GM23248 (cell line): ENCODE results near the gene NPBWR2. TPM values are rescaled to one million over a fixed set of nuclear protein-coding genes. Genes with fewer than 3 reads are reported as not detected.
A peak's percentile ranks its signal among the peaks of the same experiment; 100 is the strongest.
"Not testable (repeated sequence)": the region's sequence is repeated elsewhere in the genome, so short reads cannot be mapped to it uniquely, and the experiment has no call there.

ENCODE experiments used
- DNase-seq: peaks from one replicate; pipeline ENCODE4 v3.0.0-alpha.2; 2015
- H2AFZ ChIP-seq: fragments of 200-600 bp; sonication (generic); 2 replicates; pipeline ENCODE4 v1.6.1; 2016; ENCODE audit warnings: antibody characterized with exemption
- H3F3A ChIP-seq: fragments of 200-600 bp; sonication (generic); 2 replicates; pipeline ENCODE4 v1.6.1; 2016; ENCODE audit warnings: mild to moderate bottlenecking, antibody characterized with exemption, mixed run types; ENCODE audit not compliant: insufficient read depth
- H3K27ac ChIP-seq: fragments of 200-600 bp; sonication (generic); 2 replicates; pipeline ENCODE4 v1.5.1; 2016; ENCODE audit warnings: mild to moderate bottlenecking
- H3K27me3 ChIP-seq: fragments of 200-600 bp; sonication (generic); replicated peaks from 2 replicates; pipeline ENCODE4 v1.6.1; 2016; ENCODE audit warnings: mild to moderate bottlenecking; ENCODE audit not compliant: insufficient read depth
- H3K36me3 ChIP-seq: fragments of 200-600 bp; sonication (generic); 2 replicates; pipeline ENCODE4 v1.6.1; 2016; ENCODE audit warnings: low read depth, mild to moderate bottlenecking
- H3K4me1 ChIP-seq: fragments of 200-600 bp; sonication (generic); 2 replicates; pipeline ENCODE4 v1.6.1; 2016; ENCODE audit warnings: mild to moderate bottlenecking; ENCODE audit not compliant: insufficient read depth
- H3K4me2 ChIP-seq: fragments of 200-600 bp; sonication (generic); one replicate; pipeline ENCODE4 v1.6.1; 2016; ENCODE audit warnings: mild to moderate bottlenecking; ENCODE audit not compliant: unreplicated experiment
- H3K4me3 ChIP-seq: fragments of 200-600 bp; sonication (generic); 2 replicates; pipeline ENCODE4 v1.5.1; 2016; ENCODE audit warnings: mild to moderate bottlenecking
- H3K79me2 ChIP-seq: fragments of 200-600 bp; sonication (generic); 2 replicates; pipeline ENCODE4 v1.6.1; 2016; ENCODE audit warnings: mild to moderate bottlenecking; ENCODE audit not compliant: insufficient read depth
- H3K9ac ChIP-seq: fragments of 200-600 bp; sonication (generic); 2 replicates; pipeline ENCODE4 v1.6.1; 2016; ENCODE audit warnings: mild to moderate bottlenecking
- H3K9me2 ChIP-seq: fragments of 200-600 bp; sonication (generic); 2 replicates; pipeline ENCODE4 v1.6.1; 2016; ENCODE audit warnings: mixed run types, mild to moderate bottlenecking, moderate library complexity; ENCODE audit not compliant: insufficient read depth
- H3K9me3 ChIP-seq: fragments of 200-600 bp; sonication (generic); one replicate; pipeline ENCODE4 v1.6.1; 2017; ENCODE audit warnings: low read depth
- H4K20me1 ChIP-seq: fragments of 200-600 bp; sonication (generic); 2 replicates; pipeline ENCODE4 v1.6.0; 2016; ENCODE audit not compliant: insufficient read depth
- EZH2 ChIP-seq: fragments of 200-600 bp; sonication (generic); IDR thresholded peaks from 2 replicates; pipeline ENCODE4 v1.6.1; 2018; ENCODE audit warnings: antibody characterized with exemption, mild to moderate bottlenecking; ENCODE audit not compliant: insufficient read depth, poor library complexity, severe bottlenecking
- EZH2phosphoT487 ChIP-seq: fragments of 200-600 bp; sonication (generic); IDR thresholded peaks from 2 replicates; pipeline ENCODE4 v1.6.1; 2018; ENCODE audit warnings: antibody characterized with exemption, moderate library complexity, mild to moderate bottlenecking, low read depth; ENCODE audit not compliant: insufficient read depth
- WGBS, 2 experiments: methylation state at CpG; one replicate each; pipeline ENCODE4 v1.1.6; 2015 to 2017; ENCODE audit warnings: low lambda C conversion rate in 2 of 2, low coverage in 1 of 2; ENCODE audit errors: missing lambda C conversion rate in 2 of 2; 5-methylcytosine and 5-hydroxymethylcytosine counted together
- in situ Hi-C: fragments of 300-500 bp; cut with MboI; formaldehyde crosslinking; loops from 2 replicates; pipeline ENCODE4 v1.15.0; 2020
- polyA plus RNA-seq: library from polyadenylated mRNA; unstranded; fragments of >200 nt; fragmentation: Nextera tagmentation; extraction: Ambion mirVana; gene quantifications from 2 replicates; pipeline ENCODE4 v1.2.1, GENCODE V29; 2016
- total RNA-seq: library from RNA; depleted of rRNA; stranded (reverse); fragments of >200 nt; shearing (Covaris generic); gene quantifications from 2 replicates; pipeline ENCODE4 v1.2.3, GENCODE V29; 2014

NPBWR2 gene
- total and polyA plus RNA-seq, 2 experiments from 2014 or later = not detected

DNA sequence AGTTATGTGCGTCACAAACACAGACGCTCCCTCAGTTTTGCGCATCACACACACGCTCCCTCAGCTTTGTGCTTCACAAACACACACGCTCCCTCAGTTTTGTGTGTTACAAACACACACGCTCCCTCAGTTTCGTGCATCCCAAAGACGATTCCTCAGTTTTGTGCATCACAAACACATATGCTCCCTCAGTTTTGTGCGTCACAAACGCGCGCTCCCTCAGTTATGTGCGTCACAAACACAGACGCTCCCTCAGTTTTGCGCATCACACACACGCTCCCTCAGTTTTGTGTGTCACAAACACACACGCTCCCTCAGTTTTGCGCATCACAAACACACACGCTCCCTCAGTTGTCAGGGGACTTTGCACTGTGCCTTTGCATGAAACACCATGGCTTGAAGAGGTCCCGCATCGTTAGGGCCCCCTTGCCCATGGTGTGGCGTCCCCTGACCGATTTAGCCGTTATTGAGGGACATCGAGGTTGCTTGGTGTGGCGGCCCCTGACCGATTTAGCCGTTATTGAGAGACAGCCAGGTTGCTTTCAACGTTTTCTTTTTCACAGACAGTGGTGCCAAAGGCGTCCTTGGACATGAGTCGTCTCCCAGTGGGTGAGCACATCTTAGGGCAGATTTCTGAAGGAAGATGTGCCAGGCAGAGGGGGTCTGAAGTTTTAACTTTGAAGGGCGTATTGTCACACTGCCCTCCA, 28.8 kb upstream of the NPBWR2 start:
- H4K20me1 ChIP-seq = no peaks in the 10 kb centered on the region
- no peaks in the 10 kb centered on the region for H3K36me3 ChIP-seq
- H3K4me3 ChIP-seq = no peak overlapping the region
- 76 to 77% methylated on average over 32 of the region's 32 CpGs for WGBS, 2 experiments
- no peaks in the 10 kb centered on the region for H3K9me2 ChIP-seq
- no peaks in the 10 kb centered on the region for H3K4me1 ChIP-seq
- no peaks in the 10 kb centered on the region for H3K9me3 ChIP-seq
- H3K79me2 ChIP-seq = no peaks in the 10 kb centered on the region
- TF ChIP-seq EZH2phosphoT487 (no peak), EZH2 (no peak)
- in situ Hi-C loops = no loop called here
- no peak overlapping the region for H3K4me2 ChIP-seq
- no peaks in the 10 kb centered on the region for H3F3A ChIP-seq
- DNase-seq = no peak
- no peak overlapping the region for H3K27ac ChIP-seq
- H3K9ac ChIP-seq = no peak overlapping the region
- no peaks in the 10 kb centered on the region; the same call in 1 of the 2 replicates for H3K27me3 ChIP-seq
- no peak overlapping the region for H2AFZ ChIP-seq

DNA sequence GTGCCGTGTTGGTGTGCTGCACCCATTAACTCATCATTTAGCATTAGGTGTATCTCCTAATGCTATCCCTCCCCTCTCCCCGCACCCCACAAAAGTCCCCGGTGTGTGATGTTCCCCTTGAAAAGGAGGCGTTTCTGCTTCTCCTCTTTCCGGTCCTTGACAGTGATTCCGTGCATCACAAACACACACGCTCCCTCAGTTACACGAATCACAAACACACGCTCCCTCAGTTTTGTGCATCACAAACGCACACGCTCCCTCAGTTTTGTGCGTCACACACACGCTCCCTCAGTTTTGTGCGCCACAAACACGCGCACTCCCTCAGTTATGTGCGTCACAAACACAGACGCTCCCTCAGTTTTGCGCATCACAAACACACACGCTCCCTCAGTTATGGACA, 27.4 kb upstream of the NPBWR2 start:
- H3K36me3 ChIP-seq, H3K27ac ChIP-seq, H3F3A ChIP-seq, H3K27me3 ChIP-seq, H4K20me1 ChIP-seq, DNase-seq, H3K9me3 ChIP-seq, H3K9ac ChIP-seq, H3K4me2 ChIP-seq, in situ Hi-C loops, H3K4me1 ChIP-seq, H3K9me2 ChIP-seq, H2AFZ ChIP-seq, H3K4me3 ChIP-seq, H3K79me2 ChIP-seq: not testable (repeated sequence)
- 42 to 54% methylated on average over 14 to 20 of the region's 20 CpGs for WGBS, 2 experiments

DNA sequence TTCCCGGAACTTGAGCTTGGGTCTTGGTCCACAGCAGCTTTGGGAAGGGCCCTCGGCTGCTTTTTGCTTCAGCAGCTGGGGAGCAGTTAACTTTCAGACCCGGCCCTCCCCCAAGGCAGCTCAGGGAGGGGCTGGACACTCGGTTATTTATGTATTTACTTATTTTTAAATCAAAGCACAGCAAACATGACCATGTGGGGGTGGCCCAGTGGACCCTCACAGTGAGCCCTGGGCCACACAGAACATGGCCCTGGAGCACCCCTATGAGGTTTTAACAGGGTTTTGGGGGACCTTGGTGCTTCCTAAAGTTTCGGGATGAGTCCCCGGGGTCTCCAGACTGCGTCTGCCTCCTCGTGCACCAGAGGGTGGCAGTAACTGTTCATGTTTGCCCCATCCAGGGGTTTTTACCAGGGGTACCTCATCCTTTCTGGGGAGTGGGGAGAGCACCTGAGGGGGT, 26.6 kb upstream of the NPBWR2 start:
- H4K20me1 ChIP-seq = no peaks in the 10 kb centered on the region
- in situ Hi-C loops = no loop called here
- no peak for DNase-seq
- no peaks in the 10 kb centered on the region for H3K79me2 ChIP-seq
- no peaks in the 10 kb centered on the region for H3K9me3 ChIP-seq
- no peaks in the 10 kb centered on the region for H3F3A ChIP-seq
- H3K27me3 ChIP-seq = peaks cover 1% of the 10 kb centered on the region; the same call in 1 of the 2 replicates
- no peaks in the 10 kb centered on the region for H3K4me1 ChIP-seq
- H3K4me3 ChIP-seq = no peak overlapping the region
- TF ChIP-seq EZH2phosphoT487 (no peak), EZH2 (no peak)
- no peak overlapping the region for H2AFZ ChIP-seq
- WGBS, 2 experiments = 38 to 41% methylated on average over 8 of the region's 8 CpGs
- H3K9ac ChIP-seq = no peak overlapping the region
- H3K4me2 ChIP-seq = no peak overlapping the region
- no peaks in the 10 kb centered on the region for H3K36me3 ChIP-seq
- no peak overlapping the region for H3K27ac ChIP-seq
- H3K9me2 ChIP-seq = no peaks in the 10 kb centered on the region

DNA sequence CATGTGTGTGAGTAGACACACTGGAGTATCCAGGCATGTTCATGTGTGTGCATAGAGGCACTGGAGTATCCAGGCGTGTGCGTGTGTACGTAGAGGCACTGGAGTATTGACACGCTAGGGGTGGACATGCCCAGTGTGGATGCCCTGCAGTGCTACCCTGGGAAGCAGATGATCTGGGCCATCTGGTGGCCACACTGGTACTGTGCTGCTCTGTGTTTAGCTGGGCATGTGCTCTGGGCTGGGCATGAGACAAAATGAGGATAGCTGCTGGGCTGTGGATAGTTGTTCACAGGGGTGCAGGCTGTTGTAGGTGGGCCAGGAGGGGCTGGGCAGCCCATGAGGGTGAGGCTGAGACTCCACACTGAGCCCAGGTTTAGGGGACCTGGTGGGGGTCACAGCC, 24.0 kb upstream of the NPBWR2 start:
- WGBS, 2 experiments = 58 to 69% methylated on average over 4 of the region's 4 CpGs
- in situ Hi-C loops = no loop called here
- H3K9me2 ChIP-seq = no peaks in the 10 kb centered on the region
- TF ChIP-seq EZH2 = no peak
- no peak for TF ChIP-seq EZH2phosphoT487
- no peaks in the 10 kb centered on the region for H3K79me2 ChIP-seq
- H3K4me3 ChIP-seq = no peak overlapping the region
- H2AFZ ChIP-seq = no peak overlapping the region
- H4K20me1 ChIP-seq = no peaks in the 10 kb centered on the region
- no peaks in the 10 kb centered on the region for H3K9me3 ChIP-seq
- no peaks in the 10 kb centered on the region for H3F3A ChIP-seq
- H3K36me3 ChIP-seq = no peaks in the 10 kb centered on the region
- H3K27me3 ChIP-seq = peaks cover 14% of the 10 kb centered on the region
- no peak overlapping the region for H3K4me2 ChIP-seq
- H3K27ac ChIP-seq = no peak overlapping the region
- peak; percentile 27 for DNase-seq
- H3K4me1 ChIP-seq = no peaks in the 10 kb centered on the region
- no peak overlapping the region for H3K9ac ChIP-seq

DNA sequence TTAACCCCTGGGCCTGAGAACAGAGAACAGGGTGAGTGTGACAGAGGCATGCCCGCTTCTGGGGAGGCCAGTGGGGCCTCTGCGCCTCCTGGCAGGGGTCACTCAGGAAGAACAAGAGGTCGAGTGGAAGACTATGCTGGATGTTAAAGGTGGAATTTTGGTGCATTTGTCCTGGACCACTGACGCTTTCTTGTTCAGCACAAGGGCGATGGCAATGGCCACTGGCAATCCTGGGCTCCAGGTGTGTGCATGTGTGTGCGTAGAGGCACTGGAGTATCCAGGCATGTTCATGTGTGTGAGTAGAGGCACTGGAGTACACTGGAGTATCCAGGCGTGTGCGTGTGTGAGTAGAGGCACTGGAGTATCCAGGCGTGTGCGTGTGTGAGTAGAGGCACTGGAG, 23.5 kb upstream of the NPBWR2 start:
- WGBS, 2 experiments = 72 to 82% methylated on average over 10 of the region's 10 CpGs
- in situ Hi-C loops = no loop called here
- H3K9me2 ChIP-seq = no peaks in the 10 kb centered on the region
- no peaks in the 10 kb centered on the region for H4K20me1 ChIP-seq
- no peak overlapping the region for H3K27ac ChIP-seq
- no peaks in the 10 kb centered on the region for H3K36me3 ChIP-seq
- H3K4me3 ChIP-seq = no peak overlapping the region
- no peak overlapping the region for H3K9ac ChIP-seq
- no peaks in the 10 kb centered on the region for H3F3A ChIP-seq
- no peak for DNase-seq
- no peak overlapping the region for H2AFZ ChIP-seq
- H3K27me3 ChIP-seq = peaks cover 14% of the 10 kb centered on the region
- H3K4me1 ChIP-seq = no peaks in the 10 kb centered on the region
- H3K4me2 ChIP-seq = no peak overlapping the region
- TF ChIP-seq EZH2phosphoT487 = no peak
- no peak for TF ChIP-seq EZH2
- H3K9me3 ChIP-seq = no peaks in the 10 kb centered on the region
- H3K79me2 ChIP-seq = no peaks in the 10 kb centered on the region
